ENCODE results near the gene NPAS3.
A peak's percentile ranks its signal among the peaks of the same experiment; 100 is the strongest.

Gene NPAS3

DNA sequence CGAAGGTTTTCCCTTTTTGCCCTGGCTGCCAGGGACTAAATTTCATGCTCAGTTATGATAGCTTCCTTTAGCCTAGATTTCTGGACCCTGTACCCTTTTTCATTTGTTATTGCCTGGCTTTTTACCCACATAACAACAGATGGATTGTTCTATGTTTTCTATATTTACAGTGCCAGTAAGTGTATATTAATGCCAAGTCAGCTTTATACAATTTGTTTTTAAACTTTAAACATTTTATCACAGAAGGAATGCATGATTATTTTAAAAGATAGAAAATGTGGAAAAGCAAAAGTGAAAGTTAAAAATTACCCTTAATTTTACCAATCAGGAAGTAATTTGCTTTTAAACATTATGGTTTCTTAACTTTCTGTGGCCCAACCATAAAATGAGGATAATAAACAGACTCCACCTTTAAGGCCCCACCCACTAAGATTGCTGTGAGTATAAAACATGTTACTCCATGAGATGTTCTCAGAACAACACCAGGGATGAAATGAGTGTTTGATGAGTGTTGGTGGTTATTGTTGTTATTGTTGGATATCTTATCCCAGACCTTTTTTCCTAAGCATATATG, 515.4 kb downstream of the NPAS3 start:
- no peak for DNase-seq

- DNase-seq: no peak
Observed at GRCh38 chr14:33454707-33455106, 516.0 kb downstream of the NPAS3 start.

DNA sequence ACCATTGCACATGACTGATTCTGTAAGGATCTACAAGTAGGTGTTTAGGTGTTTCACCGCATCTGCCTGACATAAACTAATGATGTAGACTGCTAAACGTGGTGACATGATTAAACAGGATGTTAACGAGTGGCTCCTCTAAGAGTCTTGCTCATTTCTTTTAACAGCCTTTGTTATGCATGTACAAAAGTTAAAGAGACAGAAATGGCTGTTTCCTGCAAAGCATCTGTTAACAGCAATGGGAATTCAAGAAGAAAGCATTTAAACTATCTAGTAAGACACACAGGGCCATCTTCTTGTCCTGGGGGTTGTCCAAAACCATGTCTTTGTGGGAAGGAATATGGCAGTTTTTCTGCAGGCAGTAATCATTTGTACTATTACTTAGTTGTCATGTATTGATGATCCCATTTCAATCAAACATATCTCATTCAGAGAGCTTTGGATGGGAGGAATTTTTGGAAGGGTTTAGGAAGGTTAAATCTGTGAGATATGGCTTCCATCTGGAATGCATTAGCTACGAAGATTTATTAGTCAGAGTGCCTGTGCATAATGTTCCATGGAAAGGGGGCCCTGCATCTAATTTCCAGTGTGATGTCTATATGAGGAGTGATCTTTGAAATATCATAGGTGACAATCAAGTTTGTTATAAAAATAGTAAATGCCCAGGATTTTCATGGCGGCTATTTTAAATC, 517.1 kb downstream of the NPAS3 start:
- no peak for DNase-seq

GRCh38 chr14:33457021-33457420, 518.3 kb downstream of the NPAS3 start:
- no peak for DNase-seq

GRCh38 chr14:33457617-33458016, 518.9 kb downstream of the NPAS3 start:
- no peak for DNase-seq

DNA sequence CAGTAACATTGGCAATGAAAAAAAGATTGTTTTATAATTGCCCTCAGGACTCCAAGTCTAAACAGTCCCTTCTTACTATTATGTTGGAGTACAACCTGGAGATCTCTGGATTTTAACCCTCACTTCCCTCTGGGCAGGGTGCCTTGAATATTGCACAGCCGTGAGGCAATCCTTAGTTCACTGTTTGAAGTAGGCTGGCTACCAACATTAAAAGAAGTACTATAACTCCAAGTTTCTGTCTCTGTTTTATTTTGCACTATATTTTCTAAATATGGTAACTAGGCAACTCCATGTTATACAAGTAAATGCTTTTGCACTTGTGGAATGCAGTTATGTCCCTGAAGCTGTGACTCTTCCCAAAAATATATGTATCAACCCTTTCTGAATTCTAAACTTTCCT, 521.5 kb downstream of the NPAS3 start:
- DNase-seq: no peak

GRCh38 chr14:33461036-33461435, 522.4 kb downstream of the NPAS3 start:
- DNase-seq: no peak

- DNase-seq: no peak
Observed at GRCh38 chr14:33463731-33464130, 525.1 kb downstream of the NPAS3 start.

GRCh38 chr14:33464254-33464962, 525.7 kb downstream of the NPAS3 start:
- no peak for DNase-seq

DNA sequence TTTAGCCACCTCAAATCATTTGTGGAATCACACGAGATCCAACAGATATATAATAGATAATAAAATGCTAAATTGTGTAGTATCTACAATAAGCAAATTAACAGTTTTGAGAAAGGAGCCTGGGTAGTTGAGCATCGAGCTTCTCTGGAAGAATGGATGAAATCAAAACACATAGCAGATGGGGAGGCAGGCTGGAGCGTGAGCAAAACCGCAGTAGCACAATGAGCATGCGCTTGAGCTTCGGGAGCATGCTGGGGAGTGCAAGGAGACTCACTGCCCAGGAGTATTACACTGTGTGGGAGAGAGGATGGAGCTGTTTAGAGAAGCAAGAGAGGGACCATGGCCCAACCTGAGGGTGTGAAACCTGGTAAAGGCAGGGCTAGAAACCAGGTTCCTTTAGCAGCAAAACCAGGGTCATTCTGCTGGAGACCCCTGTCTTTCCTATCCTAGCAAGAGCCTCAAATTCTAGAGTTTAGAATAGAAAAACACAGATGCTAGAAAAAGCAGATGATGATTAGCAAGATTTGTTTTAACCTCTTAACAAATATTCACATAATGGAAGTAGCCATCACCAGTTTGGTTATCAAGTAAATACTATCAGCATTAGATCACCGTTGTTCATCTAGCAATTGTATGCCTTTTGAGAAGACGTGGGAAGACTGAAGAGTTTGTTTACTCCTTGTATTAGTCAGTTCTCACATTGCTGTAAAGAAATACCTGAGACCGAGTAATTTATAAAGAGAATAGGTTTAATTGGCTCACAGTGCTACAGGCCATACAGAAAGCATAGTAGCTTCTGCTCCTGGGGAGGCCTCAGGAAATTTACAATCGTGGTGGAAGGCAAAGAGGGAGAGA, 527.4 kb downstream of the NPAS3 start:
- no peak for DNase-seq

DNA sequence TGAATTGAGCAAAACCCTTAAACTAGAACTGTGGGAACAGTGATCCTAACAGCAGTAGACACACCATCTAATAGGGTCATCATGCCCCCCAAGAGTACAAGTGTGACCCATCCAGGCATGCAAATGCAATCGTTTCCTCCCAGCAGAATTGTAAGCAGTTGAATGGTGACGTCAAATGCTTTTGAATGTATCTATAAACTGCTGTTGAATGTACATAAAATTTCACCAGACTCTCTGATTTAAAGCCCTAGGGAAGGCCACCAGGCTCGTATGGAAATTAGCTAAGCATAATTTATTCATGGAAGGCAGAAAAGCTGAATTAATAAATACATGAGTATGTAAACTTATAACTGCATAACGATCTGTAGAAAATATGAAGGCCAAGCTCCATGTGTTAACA, 529.3 kb downstream of the NPAS3 start:
- no peak for DNase-seq

- DNase-seq: no peak
Observed at GRCh38 chr14:33469898-33470297, 531.2 kb downstream of the NPAS3 start.

- no peak for DNase-seq
Observed at GRCh38 chr14:33471776-33472175, 533.1 kb downstream of the NPAS3 start.

DNA sequence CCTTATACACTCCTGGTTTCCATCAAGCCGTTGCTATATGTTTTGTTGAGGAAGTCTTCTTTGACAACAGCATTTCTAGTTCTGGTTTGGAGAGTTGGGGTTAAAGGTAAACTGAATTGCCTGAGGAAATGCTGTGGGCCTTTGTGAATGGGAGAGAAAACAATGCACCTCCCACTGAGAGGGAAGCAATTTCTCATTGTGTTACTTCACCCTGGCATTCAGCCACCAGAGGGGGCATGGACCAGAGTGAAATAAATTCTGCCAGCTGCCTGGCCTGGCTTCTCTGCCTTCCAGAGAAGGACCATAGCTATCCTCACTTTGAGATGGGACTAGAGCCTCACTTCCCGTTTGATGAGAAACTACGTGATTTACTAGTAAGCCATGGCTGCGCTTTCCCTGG, 536.9 kb downstream of the NPAS3 start:
- peak; percentile 4 for DNase-seq

- no peak for DNase-seq
Observed at GRCh38 chr14:33477797-33478196, 539.1 kb downstream of the NPAS3 start.

DNA sequence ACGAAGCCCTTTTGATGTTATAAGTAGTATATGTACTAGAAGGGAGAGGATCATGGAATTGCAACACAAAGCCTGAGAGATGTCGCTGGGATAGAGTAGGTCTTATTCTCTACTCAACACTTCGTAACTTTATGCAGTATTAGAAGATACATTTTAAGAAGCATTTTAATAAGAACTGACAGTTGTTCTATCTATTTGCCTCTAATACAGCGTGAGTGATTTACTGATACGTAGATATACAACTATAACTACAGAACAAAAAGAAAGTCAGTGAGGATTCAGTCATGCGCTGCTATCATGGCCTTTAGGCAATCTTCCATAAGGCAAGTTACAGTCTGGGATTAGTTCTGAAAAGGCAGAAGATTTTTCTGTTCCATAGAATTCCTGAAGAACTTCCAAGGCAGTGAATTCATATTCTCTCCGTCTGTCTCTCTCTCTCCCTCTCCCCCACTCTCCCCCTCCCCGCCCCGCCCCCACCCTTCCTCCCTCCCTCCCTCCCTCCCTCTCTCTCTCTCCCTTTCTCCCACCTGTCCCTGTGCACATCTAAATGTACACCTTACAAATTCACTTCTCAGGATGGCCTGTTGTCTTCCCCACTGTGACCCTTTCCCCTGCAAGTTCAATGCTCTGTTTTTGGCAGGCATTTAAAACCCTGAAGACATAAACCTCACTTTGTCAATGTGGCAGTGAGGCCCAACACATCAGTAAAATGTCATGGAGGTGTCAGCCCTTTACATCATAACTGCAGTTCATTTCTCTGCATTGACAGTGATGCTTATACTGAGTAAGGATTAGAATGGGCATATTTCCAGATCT, 541.6 kb downstream of the NPAS3 start:
- no peak for DNase-seq

DNA sequence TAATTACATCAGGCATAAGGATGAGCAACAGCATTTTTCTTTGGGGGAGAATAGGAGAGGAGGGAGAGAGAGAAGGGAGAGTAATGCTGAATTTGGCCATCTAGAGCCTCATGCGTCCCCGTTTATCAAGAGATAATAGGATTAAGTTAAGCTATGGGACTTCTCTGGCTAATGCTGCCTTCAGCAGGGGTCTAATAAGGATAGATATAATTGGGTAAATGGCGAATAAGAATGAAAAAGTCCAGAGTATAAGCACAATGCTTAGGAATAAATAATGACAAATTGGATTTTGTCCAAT, 542.2 kb downstream of the NPAS3 start:
- DNase-seq: no peak

- DNase-seq: no peak
Observed at GRCh38 chr14:33483110-33483509, 544.4 kb downstream of the NPAS3 start.

DNA sequence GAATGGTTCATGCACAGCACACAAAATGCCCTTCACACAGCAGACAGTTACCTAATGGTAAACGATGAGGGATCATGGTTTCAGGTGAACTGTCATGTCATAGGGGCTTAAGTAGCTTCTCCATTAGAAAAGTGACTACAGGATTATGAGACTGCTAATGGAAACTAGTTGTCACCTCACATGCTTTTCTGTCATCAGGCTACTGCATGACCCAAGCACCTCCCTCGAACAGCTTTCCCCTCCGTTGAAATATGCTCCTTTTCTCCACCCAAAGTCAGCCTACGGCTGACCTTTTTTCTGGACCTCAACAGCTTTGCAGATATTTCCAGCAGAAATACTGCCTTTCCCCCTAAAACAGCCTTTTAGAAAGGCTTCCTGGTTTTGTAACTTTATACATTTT, 544.9 kb downstream of the NPAS3 start:
- DNase-seq: no peak

GRCh38 chr14:33484264-33484663, 545.6 kb downstream of the NPAS3 start:
- no peak for DNase-seq

DNA sequence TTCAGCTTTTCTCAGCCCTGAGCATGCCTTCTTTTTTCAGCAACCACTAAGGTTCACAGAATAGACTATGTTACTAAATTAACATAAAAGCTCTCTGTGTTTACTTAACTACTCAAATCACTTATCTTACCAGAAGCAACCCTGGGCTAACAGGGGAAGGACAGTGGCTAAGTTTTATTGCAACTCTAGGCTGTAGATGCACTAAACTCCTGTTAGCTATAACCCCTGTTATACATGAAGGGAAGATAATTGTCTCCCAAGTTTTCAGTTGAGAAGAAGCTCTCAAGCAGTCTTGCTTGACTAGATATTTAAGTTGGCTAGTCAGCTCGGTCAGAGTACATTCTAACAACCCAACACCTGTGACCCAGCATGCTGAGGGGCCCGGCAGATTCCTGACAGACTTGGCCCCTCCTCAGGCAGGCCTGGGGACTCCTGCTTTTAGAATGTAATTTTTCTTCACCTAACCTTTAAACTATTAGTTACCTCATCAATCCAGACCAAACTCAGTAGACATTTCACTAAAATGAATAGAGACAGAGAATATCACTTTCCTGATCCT, 547.7 kb downstream of the NPAS3 start:
- no peak for DNase-seq

DNA sequence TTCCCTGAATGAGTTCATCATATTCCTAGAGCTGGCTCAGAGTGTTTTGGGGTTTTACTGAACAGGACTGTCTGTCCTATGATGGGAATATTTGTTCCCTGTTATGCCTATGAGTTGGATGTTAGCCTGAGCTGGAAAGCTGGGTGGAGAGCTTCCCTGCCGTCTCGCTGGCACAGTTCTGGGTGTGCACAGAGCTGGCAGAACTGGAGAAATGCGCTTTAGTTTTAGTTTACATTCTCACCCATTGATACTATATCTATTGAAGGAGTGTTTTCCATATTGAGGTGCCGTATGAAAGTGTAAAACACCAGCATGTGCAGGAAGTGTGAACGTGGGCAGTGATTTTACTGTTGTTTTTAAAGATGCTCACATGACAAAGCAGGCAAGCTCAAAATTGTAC, 549.9 kb downstream of the NPAS3 start:
- no peak for DNase-seq
